NCI-H226 (cell line): ENCODE data around the gene NDEL1.

Experiments used
- DNase-seq: peaks from one replicate; pipeline ENCODE4 v3.0.0-alpha.2; 2015

The NDEL1 gene

DNA sequence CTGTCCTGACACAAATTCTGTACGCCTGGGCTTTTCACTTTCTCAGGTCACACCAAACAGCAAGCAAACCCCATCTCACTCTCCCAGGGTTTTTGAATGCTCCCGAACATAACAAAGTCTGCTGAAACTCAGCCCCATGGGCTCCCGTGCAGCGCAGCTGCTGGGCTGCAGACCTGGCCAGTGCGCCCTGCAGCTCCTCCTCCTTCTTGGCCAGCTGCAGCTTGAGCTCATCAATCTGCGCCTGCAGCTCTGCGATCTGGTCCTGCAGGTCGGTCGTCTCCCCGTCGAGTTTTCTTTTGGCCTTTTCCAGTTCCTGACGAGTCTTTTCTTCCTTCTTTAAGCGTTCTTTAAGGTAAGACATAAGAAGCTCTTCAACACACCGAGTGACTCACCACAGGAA lies 70.5 kb downstream of the NDEL1 start:
- no peak for DNase-seq

DNA sequence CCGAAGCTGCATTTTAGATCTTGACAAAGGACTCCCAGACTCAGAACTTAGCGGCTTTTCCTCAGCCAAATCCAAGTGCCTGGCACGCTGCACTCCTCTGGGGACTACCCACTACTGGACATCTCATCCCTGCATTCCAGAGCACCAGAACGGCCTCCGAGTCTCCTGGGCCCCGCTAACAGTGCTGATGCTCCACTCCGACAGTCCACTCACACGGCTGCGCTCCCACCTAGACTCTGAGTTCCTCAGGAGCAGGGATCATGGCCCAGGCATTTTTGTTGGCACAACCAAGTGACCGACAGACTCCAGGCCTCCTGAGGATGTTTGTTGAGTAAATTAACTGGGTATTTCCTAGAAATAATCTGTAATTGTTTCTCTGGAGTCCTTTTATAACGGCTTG lies 79.1 kb downstream of the NDEL1 start:
- no peak for DNase-seq
